Right lobe of liver (tissue), 6 donors: ENCODE measurements around the gene VAV2. TPM values are rescaled to one million over a fixed set of nuclear protein-coding genes. Genes with fewer than 3 reads are reported as not detected.

Experiments
- ATAC-seq, 4 donors: fragments of 200-7000 bp; cut with Tn5 transposase; one replicate each; pipeline ENCODE4 v1.9.1; 2020; ENCODE audit warnings: mild to moderate bottlenecking in 4 of 4, moderate library complexity in 4 of 4
- DNase-seq, 3 donors: peaks; one replicate each; pipeline ENCODE4 v3.0.0-alpha.2; 2020
- H3K27ac ChIP-seq, 3 donors: fragments of 200-600 bp; one replicate each; pipeline ENCODE4 v1.8.0; 2022
- H3K27me3 ChIP-seq, 2 donors: fragments of 200-600 bp; one replicate each; pipeline ENCODE4 v1.8.0; 2022
- H3K36me3 ChIP-seq, 4 donors: fragments of 200-600 bp; sonication (generic) in 1 of 4; one replicate each; pipeline versions ENCODE4 v1.5.1 to v1.8.0; 2017 to 2022; ENCODE audit warnings: control low read depth in 1 of 4
- H3K4me1 ChIP-seq, 4 donors: fragments of 200-600 bp; sonication (generic) in 1 of 4; one replicate each; pipeline versions ENCODE4 v1.5.1 to v1.8.0; 2017 to 2022; ENCODE audit warnings: control low read depth in 1 of 4
- H3K4me3 ChIP-seq, 3 donors: fragments of 200-600 bp; one replicate each; pipeline ENCODE4 v1.8.0; 2022
- H3K9me3 ChIP-seq, 4 donors: fragments of 200-600 bp; sonication (generic) in 1 of 4; one replicate each; pipeline versions ENCODE4 v1.5.1 to v1.8.0; 2017 to 2022; ENCODE audit warnings: control low read depth in 1 of 4
- CTCF ChIP-seq, 4 donors: fragments of 200-600 bp in 3 of 4; fragments of 450-650 bp in 1 of 4; IDR thresholded peaks; one replicate each; pipeline versions ENCODE4 v1.5.1 to v1.8.0; 2016 to 2022; ENCODE audit warnings: antibody characterized with exemption in 4 of 4, mild to moderate bottlenecking in 2 of 4
- POLR2A ChIP-seq: fragments of 450-650 bp; IDR thresholded peaks from one replicate; pipeline ENCODE4 v1.6.1; 2017; ENCODE audit warnings: antibody characterized with exemption, mild to moderate bottlenecking
- WGBS: methylation state at CpG from one replicate; pipeline ENCODE4 v1.1.6; 2018; ENCODE audit warnings: low coverage, low lambda C conversion rate; ENCODE audit not compliant: insufficient coverage; ENCODE audit errors: missing lambda C conversion rate; 5-methylcytosine and 5-hydroxymethylcytosine counted together
- intact Hi-C, 2 donors: fragments of 100-400 bp; cut with DNase I; formaldehyde crosslinking; loops; one replicate each; pipeline versions ENCODE4 v1.11.2 to v1.14.1; 2022
- total RNA-seq, 6 experiments: library from RNA; depleted of rRNA in 2 of 6; stranded (reverse); fragments of >200 nt in 2 of 6; fragmentation: NEBNext Ultra II Directional in 3 of 6; extraction: Animal tissue kit (Norgen Biotek cat#: 25700) in 3 of 6; gene quantifications; one replicate each; pipeline versions ENCODE4 v1.1.0 to v1.2.4, GENCODE V29; 2016 to 2023
- donor health status: DM: no; HTN: yes; CAD: no.
- donor health status: DM: no; HTN: no; CAD: no.
- donor health status: DM: no; HTN: no; CAD: no.
- donor health status: DM: no; HTN: yes; CAD: no.
- donor health status: DM: no; HTN: yes; CAD: no.

Gene VAV2
- total RNA-seq, 6 experiments from 2014 or later, result 30.1 to 44.3 (median 34.9) TPM

GRCh38 chr9:133870598-133871595 lies 121.2 kb downstream of the VAV2 start:
- Histone ChIP-seq H3K27me3 (no peaks in the 10 kb centered on the region), H3K36me3 (no peaks in the 10 kb centered on the region), H3K4me3 (no peak overlapping the region), H3K27ac (peak overlapping the region in 1 of 3 donors; percentile 15), H3K4me1 (peaks cover 0 to 12% (median 0%) of the 10 kb centered on the region in 4 donors), H3K9me3 (no peaks in the 10 kb centered on the region)
- intact Hi-C loops, result no loop called here
- 86% methylated on average over 10 of the region's 12 CpGs for WGBS
- ATAC-seq, result no peak
- TF ChIP-seq CTCF (IDR thresholded peaks at IDR 0.05) (no peak), POLR2A (no peak)
- DNase-seq, result no peak

DNA sequence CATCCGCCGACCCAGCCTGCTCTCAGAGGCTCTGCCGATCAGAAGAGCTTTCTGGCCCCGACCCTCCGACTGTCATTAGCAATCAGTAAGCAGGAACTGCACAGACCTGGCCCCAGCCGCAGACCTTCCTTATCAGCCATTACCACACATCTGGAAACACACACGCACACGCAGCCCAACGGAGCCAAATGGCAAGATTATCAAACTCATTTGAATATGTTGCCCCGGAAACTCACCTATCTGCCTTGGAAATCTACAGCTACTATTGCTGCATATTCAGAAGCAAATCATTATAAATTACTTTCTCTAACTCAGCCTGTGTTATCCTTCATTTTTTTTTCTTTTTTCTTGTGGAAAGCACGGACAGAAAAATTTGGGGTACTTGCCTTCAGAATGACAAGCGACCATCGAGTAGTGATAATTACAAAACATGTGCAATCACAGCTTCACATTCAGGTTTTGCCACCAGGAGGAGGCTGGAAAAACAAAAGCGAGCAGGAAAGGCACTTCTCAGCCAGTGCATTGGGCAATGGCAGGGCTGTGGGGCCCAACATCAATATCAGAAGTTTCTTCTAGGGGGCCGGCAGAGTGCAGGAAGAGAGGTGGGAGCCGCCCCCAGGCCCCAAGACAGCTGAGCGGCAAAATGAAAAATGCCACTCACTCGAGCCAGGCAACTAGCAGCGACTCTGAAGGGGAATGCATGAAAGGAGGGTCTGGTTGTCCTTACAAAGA lies 122.3 kb downstream of the VAV2 start:
- peak; percentile 43 to 71 (median 60) for ATAC-seq
- Histone ChIP-seq H3K4me1 (peaks cover 0 to 12% (median 0%) of the 10 kb centered on the region in 4 donors), H3K4me3 (no peak overlapping the region)

DNA sequence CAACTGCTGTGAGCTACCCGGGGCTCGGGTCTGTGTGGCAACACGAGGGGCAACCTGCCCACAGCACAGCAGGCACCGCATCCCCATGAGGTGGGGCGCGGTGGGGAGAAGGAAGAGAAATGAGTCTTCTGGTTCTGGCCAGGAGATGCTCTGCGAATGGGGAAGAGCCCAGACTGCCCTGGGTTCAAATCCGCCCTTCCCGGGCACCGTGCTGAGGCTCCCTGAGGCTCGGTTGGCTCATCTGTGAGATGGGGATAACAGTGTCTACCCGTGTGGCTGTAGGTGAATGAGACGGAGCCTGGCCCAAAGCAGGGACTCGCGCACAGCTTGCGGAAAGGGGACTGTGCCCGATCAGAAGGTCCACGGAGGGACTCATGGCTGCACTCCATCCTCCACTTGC lies 123.9 kb downstream of the VAV2 start:
- 84% methylated on average over 9 of the region's 18 CpGs for WGBS
- Histone ChIP-seq H3K4me1 (peaks cover 0 to 17% (median 4%) of the 10 kb centered on the region in 4 donors), H3K36me3 (no peaks in the 10 kb centered on the region), H3K27me3 (no peaks in the 10 kb centered on the region), H3K9me3 (no peaks in the 10 kb centered on the region), H3K4me3 (no peak overlapping the region), H3K27ac (no peak overlapping the region)
- DNase-seq (no peak), ATAC-seq (no peak)
- TF ChIP-seq POLR2A (no peak), CTCF (IDR thresholded peaks at IDR 0.05) (no peak)
- intact Hi-C loops, result no loop called here

More for the DNA sequence above, 122.3 kb downstream of the VAV2 start:
- Histone ChIP-seq H3K9me3 (no peaks in the 10 kb centered on the region), H3K27me3 (no peaks in the 10 kb centered on the region), H3K36me3 (no peaks in the 10 kb centered on the region), H3K27ac (peak overlapping the region in 1 of 3 donors; percentile 15)
- WGBS, result 22% methylated on average over 17 of the region's 19 CpGs
- TF ChIP-seq POLR2A, result no peak
- peak in 1 of 4 donors; percentile 24 for TF ChIP-seq CTCF (IDR thresholded peaks at IDR 0.05)
- intact Hi-C loops, result no loop called here
- no peak for DNase-seq

DNA sequence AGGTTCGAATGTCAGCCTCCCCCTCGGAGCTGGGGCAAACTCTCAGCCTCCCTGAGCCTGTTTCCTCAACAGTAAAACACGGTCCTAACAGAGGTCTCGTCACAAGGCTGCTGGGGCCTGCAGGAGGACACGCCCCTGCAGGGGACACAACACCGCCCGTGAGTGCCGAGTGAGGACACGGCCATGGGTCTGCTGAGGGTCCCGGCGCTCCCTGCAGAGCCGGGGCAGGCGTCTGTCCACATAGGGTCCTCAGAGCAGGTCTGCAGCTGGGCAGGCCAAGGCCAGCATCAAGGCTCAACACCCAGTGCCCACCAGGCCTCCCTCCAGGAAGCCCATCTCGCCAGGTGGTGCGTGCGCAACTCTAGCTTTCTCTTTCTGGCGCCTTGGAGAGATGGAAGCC lies 125.2 kb downstream of the VAV2 start:
- ATAC-seq (no peak), DNase-seq (no peak)
- intact Hi-C loops, result no loop called here
- TF ChIP-seq POLR2A, result no peak
- no peak for TF ChIP-seq CTCF (IDR thresholded peaks at IDR 0.05)
- 17% methylated on average over 1 of the region's 17 CpGs for WGBS
- Histone ChIP-seq H3K4me3 (no peak overlapping the region), H3K27me3 (no peaks in the 10 kb centered on the region), H3K36me3 (no peaks in the 10 kb centered on the region), H3K4me1 (peaks cover 0 to 17% (median 4%) of the 10 kb centered on the region in 4 donors), H3K27ac (no peak overlapping the region), H3K9me3 (no peaks in the 10 kb centered on the region)
